NCI-H345 treated with DMSO at 0.1 percent for 48 hours (cell line): Measurements from ENCODE around the gene C14orf93.
"Not testable (repeated sequence)": the region's sequence is repeated elsewhere in the genome, so short reads cannot be mapped to it uniquely, and the experiment has no call there.

Experiments used
- DNase-seq: peaks from one replicate; lab custom pipeline; 2025; ENCODE audit not compliant: unreplicated experiment; lab: John Stamatoyannopoulos, UW

The C14orf93 gene

GRCh38 chr14:23021434-23021833 lies 11.5 kb upstream of the C14orf93 start:
- no peak for DNase-seq

GRCh38 chr14:23020143-23021128 lies 10.5 kb upstream of the C14orf93 start:
- DNase-seq: no peak

- no peak for DNase-seq
Measured at GRCh38 chr14:23018107-23018506, 8.2 kb upstream of the C14orf93 start.

GRCh38 chr14:23017091-23017490 lies 7.1 kb upstream of the C14orf93 start:
- DNase-seq: no peak

GRCh38 chr14:23015618-23016017 lies 5.7 kb upstream of the C14orf93 start:
- no peak for DNase-seq

- DNase-seq: not testable (repeated sequence)
Measured at GRCh38 chr14:23013749-23014054, 3.8 kb upstream of the C14orf93 start.

- DNase-seq: no peak
Measured at GRCh38 chr14:23013054-23013748, 3.3 kb upstream of the C14orf93 start.

GRCh38 chr14:23009483-23009938 lies 432 bp downstream of the C14orf93 start:
- DNase-seq: peak; percentile 44

- no peak for DNase-seq
Measured at GRCh38 chr14:23008831-23009230, 1.1 kb downstream of the C14orf93 start.

- DNase-seq: peak; percentile 97
Measured at GRCh38 chr14:23006544-23007419, 3.2 kb downstream of the C14orf93 start.

- DNase-seq: no peak
Measured at GRCh38 chr14:23006188-23006534, 3.8 kb downstream of the C14orf93 start.

GRCh38 chr14:23005451-23006187 lies 4.3 kb downstream of the C14orf93 start:
- DNase-seq: no peak

GRCh38 chr14:23004274-23004673 lies 5.7 kb downstream of the C14orf93 start:
- DNase-seq: not testable (repeated sequence)

- no peak for DNase-seq
Measured at GRCh38 chr14:23002592-23002991, 7.4 kb downstream of the C14orf93 start.

- no peak for DNase-seq
Measured at GRCh38 chr14:23000860-23001259, 9.1 kb downstream of the C14orf93 start.

GRCh38 chr14:22998329-22999012 lies 11.5 kb downstream of the C14orf93 start:
- no peak for DNase-seq

GRCh38 chr14:22997676-22998323 lies 12.1 kb downstream of the C14orf93 start:
- DNase-seq: no peak

- no peak for DNase-seq
Measured at GRCh38 chr14:22996768-22997654, 12.9 kb downstream of the C14orf93 start.
